Measurements from ENCODE around the gene ABCA4.
A peak's percentile ranks its signal among the peaks of the same experiment; 100 is the strongest.

DNA sequence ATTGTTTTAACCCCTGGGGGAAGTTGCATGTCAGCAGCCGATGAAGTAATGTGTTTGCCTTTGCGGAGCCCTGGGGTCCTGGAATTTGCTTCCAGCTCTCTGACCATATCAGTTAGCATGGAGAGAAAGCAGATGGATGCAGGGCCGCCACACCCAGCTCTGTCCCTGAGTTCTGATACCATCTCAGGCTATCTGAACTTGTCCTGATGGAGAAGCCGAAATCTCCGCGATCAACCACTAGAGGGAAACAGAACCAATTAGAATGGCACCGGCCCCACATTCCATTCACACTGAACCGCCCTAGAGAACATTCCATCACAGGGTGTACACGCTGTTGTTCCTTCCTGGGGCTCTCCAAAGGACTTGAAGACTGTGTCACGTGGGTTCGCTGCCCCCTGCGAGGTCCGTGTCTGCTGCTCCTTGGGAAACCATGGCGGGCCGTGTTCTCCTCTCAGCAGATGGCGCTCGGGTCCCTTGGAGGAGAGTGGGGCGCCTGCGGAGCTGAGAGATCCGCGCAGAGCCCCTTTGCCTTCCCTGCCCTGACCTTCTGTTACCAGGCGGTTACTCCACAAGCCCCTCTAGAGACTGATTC, 75.4 kb downstream of the ABCA4 start:
- TF ChIP-seq, protein P1, sequence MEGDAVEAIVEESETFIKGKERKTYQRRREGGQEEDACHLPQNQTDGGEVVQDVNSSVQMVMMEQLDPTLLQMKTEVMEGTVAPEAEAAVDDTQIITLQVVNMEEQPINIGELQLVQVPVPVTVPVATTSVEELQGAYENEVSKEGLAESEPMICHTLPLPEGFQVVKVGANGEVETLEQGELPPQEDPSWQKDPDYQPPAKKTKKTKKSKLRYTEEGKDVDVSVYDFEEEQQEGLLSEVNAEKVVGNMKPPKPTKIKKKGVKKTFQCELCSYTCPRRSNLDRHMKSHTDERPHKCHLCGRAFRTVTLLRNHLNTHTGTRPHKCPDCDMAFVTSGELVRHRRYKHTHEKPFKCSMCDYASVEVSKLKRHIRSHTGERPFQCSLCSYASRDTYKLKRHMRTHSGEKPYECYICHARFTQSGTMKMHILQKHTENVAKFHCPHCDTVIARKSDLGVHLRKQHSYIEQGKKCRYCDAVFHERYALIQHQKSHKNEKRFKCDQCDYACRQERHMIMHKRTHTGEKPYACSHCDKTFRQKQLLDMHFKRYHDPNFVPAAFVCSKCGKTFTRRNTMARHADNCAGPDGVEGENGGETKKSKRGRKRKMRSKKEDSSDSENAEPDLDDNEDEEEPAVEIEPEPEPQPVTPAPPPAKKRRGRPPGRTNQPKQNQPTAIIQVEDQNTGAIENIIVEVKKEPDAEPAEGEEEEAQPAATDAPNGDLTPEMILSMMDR (IDR thresholded peaks at IDR 0.05 in 4 of 5, conservative IDR thresholded peaks at IDR 0.05 in 1 of 5), result peak; percentile 45 to 70 (median 63)
- peak in 1 of 2 donors; percentile 11 for TF ChIP-seq POLR2A (IDR thresholded peaks at IDR 0.05)
